ENCODE results near the gene ZNF500. TPM values are rescaled to one million over a fixed set of nuclear protein-coding genes. Genes with fewer than 3 reads are reported as not detected.

The ZNF500 gene
- total RNA-seq, 1 donor from 2014 or later, result 14.6 TPM

- no peak overlapping the region for H3K4me3 Mint-ChIP-seq (ENCODE audit: unreplicated experiment)
- Histone ChIP-seq H3K4me2 (ENCODE audit: low read length) (no peak overlapping the region), H2AFZ (ENCODE audit: low read depth, low read length) (no peak overlapping the region), H3K4me3 (ENCODE audit: insufficient read depth, low read depth, low read length) (no peak overlapping the region), H3K9me3 (ENCODE audit: insufficient read depth, low read depth, low read length) (no peaks in the 10 kb centered on the region), H3K9ac (ENCODE audit: low read length) (no peak overlapping the region), H3K27ac (ENCODE audit: low read depth, low read length) (no peak overlapping the region), H3K4me1 (ENCODE audit: insufficient read depth, low read length) (no peaks in the 10 kb centered on the region), H3K79me2 (ENCODE audit: insufficient read depth, low read length) (no peaks in the 10 kb centered on the region), H4K20me1 (ENCODE audit: insufficient read depth, low read length) (peaks cover 17% of the 10 kb centered on the region), H3K27me3 (ENCODE audit: insufficient read depth, low read length) (no peaks in the 10 kb centered on the region), H3K36me3 (ENCODE audit: insufficient read depth, low read length) (peaks cover 11% of the 10 kb centered on the region)
- DNase-seq (ENCODE audit: low read depth) (no peak), FAIRE-seq (no peak)
- H3K9me3 Mint-ChIP-seq (ENCODE audit: unreplicated experiment), result no peaks in the 10 kb centered on the region
- no peaks in the 10 kb centered on the region for H3K27me3 Mint-ChIP-seq (ENCODE audit: low read depth, unreplicated experiment)
- TF ChIP-seq CTCF (IDR thresholded peaks at IDR 0.05; ENCODE audit: insufficient read depth, low read depth, low read length) (no peak), EZH2 (IDR thresholded peaks at IDR 0.05; ENCODE audit: insufficient read depth, low read length) (no peak)
- peaks cover 22% of the 10 kb centered on the region for H3K36me3 Mint-ChIP-seq (ENCODE audit: low read depth, unreplicated experiment)
- no peak overlapping the region for H3K27ac Mint-ChIP-seq (ENCODE audit: unreplicated experiment)
- H3K4me1 Mint-ChIP-seq (ENCODE audit: low read depth, unreplicated experiment), result peaks cover 6% of the 10 kb centered on the region
Measured at GRCh38 chr16:4704491-4704890, 62.5 kb downstream of the ZNF500 start.

- Mint-ChIP-seq H3K36me3 (ENCODE audit: low read depth, unreplicated experiment) (peaks cover 23% of the 10 kb centered on the region), H3K4me1 (ENCODE audit: low read depth, unreplicated experiment) (peaks cover 6% of the 10 kb centered on the region), H3K9me3 (ENCODE audit: unreplicated experiment) (no peaks in the 10 kb centered on the region), H3K4me3 (ENCODE audit: unreplicated experiment) (no peak overlapping the region), H3K27ac (ENCODE audit: unreplicated experiment) (no peak overlapping the region), H3K27me3 (ENCODE audit: low read depth, unreplicated experiment) (no peaks in the 10 kb centered on the region)
- no peaks in the 10 kb centered on the region for H3K27me3 ChIP-seq (ENCODE audit: insufficient read depth, low read length)
- no peaks in the 10 kb centered on the region for H3K79me2 ChIP-seq (ENCODE audit: insufficient read depth, low read length)
- H3K4me2 ChIP-seq (ENCODE audit: low read length), result no peak overlapping the region
- DNase-seq (ENCODE audit: low read depth) (no peak), FAIRE-seq (no peak)
- H3K9me3 ChIP-seq (ENCODE audit: insufficient read depth, low read depth, low read length), result no peaks in the 10 kb centered on the region
- H3K9ac ChIP-seq (ENCODE audit: low read length), result no peak overlapping the region
- no peaks in the 10 kb centered on the region for H3K4me1 ChIP-seq (ENCODE audit: insufficient read depth, low read length)
- peaks cover 13% of the 10 kb centered on the region for H3K36me3 ChIP-seq (ENCODE audit: insufficient read depth, low read length)
- H4K20me1 ChIP-seq (ENCODE audit: insufficient read depth, low read length), result peaks cover 15% of the 10 kb centered on the region
- no peak overlapping the region for H3K27ac ChIP-seq (ENCODE audit: low read depth, low read length)
- no peak overlapping the region for H2AFZ ChIP-seq (ENCODE audit: low read depth, low read length)
- no peak overlapping the region for H3K4me3 ChIP-seq (ENCODE audit: insufficient read depth, low read depth, low read length)
- TF ChIP-seq EZH2 (IDR thresholded peaks at IDR 0.05; ENCODE audit: insufficient read depth, low read length), result no peak
- no peak for TF ChIP-seq CTCF (IDR thresholded peaks at IDR 0.05; ENCODE audit: insufficient read depth, low read depth, low read length)
Measured at GRCh38 chr16:4703906-4704305, 63.1 kb downstream of the ZNF500 start.

- H3K27me3 ChIP-seq (ENCODE audit: insufficient read depth, low read length), result no peaks in the 10 kb centered on the region
- no peak overlapping the region for H2AFZ ChIP-seq (ENCODE audit: low read depth, low read length)
- H4K20me1 ChIP-seq (ENCODE audit: insufficient read depth, low read length), result peaks cover 15% of the 10 kb centered on the region
- H3K9ac ChIP-seq (ENCODE audit: low read length), result no peak overlapping the region
- no peaks in the 10 kb centered on the region for H3K79me2 ChIP-seq (ENCODE audit: insufficient read depth, low read length)
- Mint-ChIP-seq H3K9me3 (ENCODE audit: unreplicated experiment) (no peaks in the 10 kb centered on the region), H3K4me3 (ENCODE audit: unreplicated experiment) (no peak overlapping the region), H3K27ac (ENCODE audit: unreplicated experiment) (no peak overlapping the region), H3K36me3 (ENCODE audit: low read depth, unreplicated experiment) (peaks cover 21% of the 10 kb centered on the region), H3K27me3 (ENCODE audit: low read depth, unreplicated experiment) (no peaks in the 10 kb centered on the region), H3K4me1 (ENCODE audit: low read depth, unreplicated experiment) (peaks cover 6% of the 10 kb centered on the region)
- H3K4me1 ChIP-seq (ENCODE audit: insufficient read depth, low read length), result no peaks in the 10 kb centered on the region
- peaks cover 13% of the 10 kb centered on the region for H3K36me3 ChIP-seq (ENCODE audit: insufficient read depth, low read length)
- no peaks in the 10 kb centered on the region for H3K9me3 ChIP-seq (ENCODE audit: insufficient read depth, low read depth, low read length)
- FAIRE-seq (no peak), DNase-seq (ENCODE audit: low read depth) (no peak)
- no peak overlapping the region for H3K4me2 ChIP-seq (ENCODE audit: low read length)
- H3K27ac ChIP-seq (ENCODE audit: low read depth, low read length), result no peak overlapping the region
- TF ChIP-seq EZH2 (IDR thresholded peaks at IDR 0.05; ENCODE audit: insufficient read depth, low read length), result no peak
- TF ChIP-seq CTCF (IDR thresholded peaks at IDR 0.05; ENCODE audit: insufficient read depth, low read depth, low read length), result no peak
- H3K4me3 ChIP-seq (ENCODE audit: insufficient read depth, low read depth, low read length), result no peak overlapping the region
Measured at GRCh38 chr16:4702466-4702808, 64.5 kb downstream of the ZNF500 start.

Data from astrocyte (in vitro differentiated cells and primary cell).